K562 (cell line): ENCODE data around the gene MPDU1. TPM values are rescaled to one million over a fixed set of nuclear protein-coding genes. Genes with fewer than 3 reads are reported as not detected.
A peak's percentile ranks its signal among the peaks of the same experiment; 100 is the strongest.

Experiments used
- GATAD2B ChIP-seq: fragments of 450-650 bp; IDR thresholded peaks from 2 replicates; pipeline ENCODE4 v1.6.1; 2017; ENCODE audit warnings: mild to moderate bottlenecking, borderline replicate concordance
- GTF3C2 ChIP-seq: IDR thresholded peaks from 3 replicates; pipeline ENCODE4 v1.6.1; 2011; ENCODE audit warnings: borderline replicate concordance, mild to moderate bottlenecking, moderate library complexity; ENCODE audit not compliant: insufficient read length; ENCODE audit errors: extremely low read depth
- HEY1 ChIP-seq: fragments of 250-450 bp; sonication (Bioruptor Pico); IDR thresholded peaks from 2 replicates; pipeline ENCODE4 v1.5.0; 2020; ENCODE audit warnings: mild to moderate bottlenecking, moderate library complexity, borderline replicate concordance
- JUND ChIP-seq, 2 experiments: IDR thresholded peaks; 2 replicates in 1 of 2; 3 replicates in 1 of 2; pipeline ENCODE4 v1.6.1; 2011; ENCODE audit warnings: borderline replicate concordance in 2 of 2, low read depth in 2 of 2, low read length in 2 of 2, improper control_type of control experiment in 1 of 2, missing biosample characterization in 1 of 2, missing genetic modification characterization in 1 of 2, missing genetic modification reagents in 1 of 2
- MIER1 ChIP-seq: fragments of 450-650 bp; IDR thresholded peaks from 2 replicates; pipeline ENCODE4 v1.6.1; 2016; ENCODE audit warnings: antibody characterized with exemption, mild to moderate bottlenecking, low read depth
- PBX2 ChIP-seq, 2 experiments: IDR thresholded peaks in 1 of 2; conservative IDR thresholded peaks in 1 of 2; 2 replicates each; pipeline ENCODE4 v1.6.1; 2016; ENCODE audit warnings: low read depth in 2 of 2, mild to moderate bottlenecking in 1 of 2, missing compliant biosample characterization in 1 of 2, missing genetic modification characterization in 1 of 2, moderate library complexity in 1 of 2
- PRMT5 ChIP-seq: sonication (generic); formaldehyde crosslinking; IDR thresholded peaks from 2 replicates; pipeline ENCODE4 v1.5.0; 2020; ENCODE audit warnings: missing genetic modification reagents
- RCOR1 ChIP-seq, 2 experiments: IDR thresholded peaks; 2 replicates each; pipeline ENCODE4 v1.6.1; 2012; ENCODE audit warnings: low read depth in 2 of 2, low read length in 2 of 2, borderline replicate concordance in 1 of 2, improper control_type of control experiment in 1 of 2
- RHOXF2B ChIP-seq: fragments of 250-450 bp; sonication (Bioruptor Pico); conservative IDR thresholded peaks from 2 replicates; pipeline ENCODE4 v1.5.1; 2021
- ZEB2 ChIP-seq: fragments of 450-650 bp; IDR thresholded peaks from 2 replicates; pipeline ENCODE4 v1.6.1; 2016
- ZNF134 ChIP-seq: fragments of 250-450 bp; sonication (Bioruptor Pico); conservative IDR thresholded peaks from 2 replicates; pipeline ENCODE4 v1.4.0; 2020
- ZNF232 ChIP-seq: sonication (generic); formaldehyde crosslinking; IDR thresholded peaks from 2 replicates; pipeline ENCODE4 v1.8.0; 2022; ENCODE audit warnings: mild to moderate bottlenecking, missing genetic modification reagents
- ZNF384 ChIP-seq: IDR thresholded peaks from 2 replicates; pipeline ENCODE4 v1.6.1; 2012; ENCODE audit warnings: low read depth, low read length, improper control_type of control experiment
- polyA plus RNA-seq, 8 experiments: library from polyadenylated mRNA; depleted of rRNA in 4 of 8; stranded (reverse) in 5 of 8; unstranded in 3 of 8; fragments of >200 nt; fragmentation: Nextera tagmentation in 2 of 8; fragmentation: Illumina TruSeq in 1 of 8; extraction: Ambion mirVana in 2 of 8; extraction: Trizol in 1 of 8; gene quantifications; 2 replicates each; pipeline versions ENCODE4 v1.2.1 to v1.2.3, GENCODE V29; 2011 to 2014; ENCODE audit warnings: inconsistent platforms in 1 of 8, missing spikeins in 1 of 8
- total RNA-seq, 7 experiments: library from RNA; depleted of rRNA in 6 of 7; stranded (reverse); fragments of >200 nt in 6 of 7; fragmentation: Illumina TruSeq in 2 of 7; extraction: Trizol in 2 of 7; gene quantifications; 2 replicates each; pipeline versions ENCODE4 v1.2.1 to v1.2.3, GENCODE V29; 2011 to 2021; ENCODE audit warnings: low replicate concordance in 1 of 7
- TF ChIP-seq, protein P1 (sequence below), 2 experiments: fragments of 450-650 bp in 1 of 2; sonication (generic) in 1 of 2; formaldehyde crosslinking in 1 of 2; IDR thresholded peaks in 1 of 2; conservative IDR thresholded peaks in 1 of 2; 2 replicates each; pipeline versions ENCODE4 v1.6.1 to v1.8.1; 2016 to 2023; ENCODE audit warnings: mild to moderate bottlenecking in 2 of 2, moderate library complexity in 2 of 2, inconsistent platforms in 1 of 2, missing genetic modification reagents in 1 of 2
- TF ChIP-seq, protein P2 (sequence below): fragments of 450-650 bp; IDR thresholded peaks from one replicate; pipeline ENCODE4 v1.6.1; 2018; ENCODE audit warnings: mild to moderate bottlenecking, moderate library complexity; ENCODE audit not compliant: partially characterized antibody

The MPDU1 gene
- total and polyA plus RNA-seq, 9 of the 15 experiments (the other 6 are each of a cell fraction or from before 2014, with no cell fraction given): 4.9 to 179 (median 77.1) TPM

- TF ChIP-seq HEY1 (CRISPR knock-in tag) (no peak), RCOR1 (IDR thresholded peaks at IDR 0.05; ENCODE audit: borderline replicate concordance in 1 of 2, low read depth in 2 of 2, low read length in 2 of 2) (peak in 1 of 2 experiments; percentile 79; a peak in 2 of 4 replicates), PRMT5 (CRISPR knock-in tag) (no peak), PBX2 (CRISPR knock-in tag; IDR thresholded peaks at IDR 0.05; ENCODE audit: low read depth) (no peak), PBX2 (tag; conservative IDR thresholded peaks at IDR 0.05; ENCODE audit: low read depth) (peak; percentile 43), GATAD2B (no peak), ZNF384 (no peak), MIER1 (no peak), GTF3C2 (no peak), JUND (IDR thresholded peaks at IDR 0.05; ENCODE audit: borderline replicate concordance, low read depth, low read length) (peak; percentile 46), JUND (tag; IDR thresholded peaks at IDR 0.05; ENCODE audit: borderline replicate concordance, low read depth, low read length) (no peak; the same call in 1 of the 3 replicates), ZEB2 (no peak), RHOXF2B (CRISPR knock-in tag) (no peak), ZNF232 (CRISPR knock-in tag) (no peak), ZNF134 (CRISPR knock-in tag) (no peak)
- TF ChIP-seq, protein P1, sequence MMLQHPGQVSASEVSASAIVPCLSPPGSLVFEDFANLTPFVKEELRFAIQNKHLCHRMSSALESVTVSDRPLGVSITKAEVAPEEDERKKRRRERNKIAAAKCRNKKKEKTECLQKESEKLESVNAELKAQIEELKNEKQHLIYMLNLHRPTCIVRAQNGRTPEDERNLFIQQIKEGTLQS (IDR thresholded peaks at IDR 0.05): no peak
- TF ChIP-seq, protein P1 (CRISPR knock-in tag; conservative IDR thresholded peaks at IDR 0.05): peak; percentile 64; the same call in 1 of the 2 replicates
- TF ChIP-seq, protein P2, sequence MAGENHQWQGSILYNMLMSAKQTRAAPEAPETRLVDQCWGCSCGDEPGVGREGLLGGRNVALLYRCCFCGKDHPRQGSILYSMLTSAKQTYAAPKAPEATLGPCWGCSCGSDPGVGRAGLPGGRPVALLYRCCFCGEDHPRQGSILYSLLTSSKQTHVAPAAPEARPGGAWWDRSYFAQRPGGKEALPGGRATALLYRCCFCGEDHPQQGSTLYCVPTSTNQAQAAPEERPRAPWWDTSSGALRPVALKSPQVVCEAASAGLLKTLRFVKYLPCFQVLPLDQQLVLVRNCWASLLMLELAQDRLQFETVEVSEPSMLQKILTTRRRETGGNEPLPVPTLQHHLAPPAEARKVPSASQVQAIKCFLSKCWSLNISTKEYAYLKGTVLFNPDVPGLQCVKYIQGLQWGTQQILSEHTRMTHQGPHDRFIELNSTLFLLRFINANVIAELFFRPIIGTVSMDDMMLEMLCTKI: no peak
These were observed at the start of gene MPDU1 (continued) for GRCh38 chr17:7583253-7584109.
